MM.1S (cell line): ENCODE measurements around the gene NFE2.

Source experiments
- EZH2 ChIP-seq: fragments of 300-600 bp; sonication (generic); optimal IDR thresholded peaks from 2 replicates; pipeline ENCODE3; 2017; ENCODE audit warnings: low read depth, mild to moderate bottlenecking, antibody characterized with exemption, low read length, mixed read lengths
- EZH2phosphoT487 ChIP-seq: fragments of 300-600 bp; sonication (generic); IDR thresholded peaks from 2 replicates; pipeline ENCODE4 v1.6.1; 2018; ENCODE audit warnings: antibody characterized with exemption, low read length
- TF ChIP-seq, protein P1 (sequence below): fragments of 300-600 bp; sonication (generic); IDR thresholded peaks from 2 replicates; pipeline ENCODE4 v1.5.1; 2016; ENCODE audit warnings: antibody characterized with exemption, low read length, mixed read lengths

DNA sequence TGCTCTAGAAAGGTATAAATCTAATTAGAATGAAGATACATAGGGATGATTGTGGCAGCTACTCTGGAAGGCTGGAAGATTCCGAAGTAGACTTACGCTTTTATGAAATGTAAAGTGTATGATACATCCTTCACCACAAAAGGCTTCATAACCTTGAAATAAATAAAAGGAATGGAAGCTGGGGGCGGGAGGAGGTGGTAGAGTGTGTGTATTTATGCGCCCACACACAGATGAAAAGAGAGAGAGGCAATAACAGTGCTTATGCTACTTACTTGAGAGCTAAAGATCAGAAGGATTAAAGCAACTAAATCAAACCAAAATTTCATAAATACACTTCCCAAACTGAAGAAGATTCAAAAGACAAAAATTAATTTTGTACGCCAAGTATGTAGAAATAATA lies 51.3 kb downstream of the NFE2 start:
- TF ChIP-seq, protein P1, sequence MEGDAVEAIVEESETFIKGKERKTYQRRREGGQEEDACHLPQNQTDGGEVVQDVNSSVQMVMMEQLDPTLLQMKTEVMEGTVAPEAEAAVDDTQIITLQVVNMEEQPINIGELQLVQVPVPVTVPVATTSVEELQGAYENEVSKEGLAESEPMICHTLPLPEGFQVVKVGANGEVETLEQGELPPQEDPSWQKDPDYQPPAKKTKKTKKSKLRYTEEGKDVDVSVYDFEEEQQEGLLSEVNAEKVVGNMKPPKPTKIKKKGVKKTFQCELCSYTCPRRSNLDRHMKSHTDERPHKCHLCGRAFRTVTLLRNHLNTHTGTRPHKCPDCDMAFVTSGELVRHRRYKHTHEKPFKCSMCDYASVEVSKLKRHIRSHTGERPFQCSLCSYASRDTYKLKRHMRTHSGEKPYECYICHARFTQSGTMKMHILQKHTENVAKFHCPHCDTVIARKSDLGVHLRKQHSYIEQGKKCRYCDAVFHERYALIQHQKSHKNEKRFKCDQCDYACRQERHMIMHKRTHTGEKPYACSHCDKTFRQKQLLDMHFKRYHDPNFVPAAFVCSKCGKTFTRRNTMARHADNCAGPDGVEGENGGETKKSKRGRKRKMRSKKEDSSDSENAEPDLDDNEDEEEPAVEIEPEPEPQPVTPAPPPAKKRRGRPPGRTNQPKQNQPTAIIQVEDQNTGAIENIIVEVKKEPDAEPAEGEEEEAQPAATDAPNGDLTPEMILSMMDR: no peak
- no peak for TF ChIP-seq EZH2
- TF ChIP-seq EZH2phosphoT487: no peak
